ENCODE measurements around the gene HSD11B2. TPM values are rescaled to one million over a fixed set of nuclear protein-coding genes. Genes with fewer than 3 reads are reported as not detected.
A peak's percentile ranks its signal among the peaks of the same experiment; 100 is the strongest.

HSD11B2 gene
- total and polyA plus RNA-seq, 4 donors, result 0.51 to 6.7 (median 2.2) TPM

- Histone ChIP-seq H3K27ac (ENCODE audit: low read depth in 1 of 2, low read length in 2 of 2) (peak overlapping the region in 1 of 2 donors; percentile 23), H3K36me3 (ENCODE audit: control insufficient read depth in 4 of 4, insufficient read depth in 3 of 4, low read depth in 1 of 4, low read length in 3 of 4) (peaks cover 0 to 9% (median 5%) of the 10 kb centered on the region in 4 donors), H3K4me3 (ENCODE audit: low read depth in 1 of 3, low read length in 3 of 3) (no peak overlapping the region), H3K9ac (ENCODE audit: low read depth in 1 of 2, low read length in 2 of 2) (no peak overlapping the region), H3K4me1 (ENCODE audit: control insufficient read depth in 4 of 4, insufficient read depth in 4 of 4, low read length in 3 of 4) (peaks cover 20 to 64% (median 44%) of the 10 kb centered on the region in 4 donors), H3K27me3 (ENCODE audit: control insufficient read depth in 4 of 4, insufficient read depth in 4 of 4, low read length in 3 of 4) (no peaks in the 10 kb centered on the region), H3K9me3 (ENCODE audit: control insufficient read depth in 4 of 4, low read length in 3 of 4) (no peaks in the 10 kb centered on the region)
- DNase-seq (ENCODE audit: low spot score), result no peak
- no peak for TF ChIP-seq FOXA2 (IDR thresholded peaks at IDR 0.05)
- no peak for TF ChIP-seq ZBTB33 (IDR thresholded peaks at IDR 0.05)
- TF ChIP-seq EGR1 (IDR thresholded peaks at IDR 0.05; ENCODE audit: low read depth in 2 of 2), result no peak
- no peak for TF ChIP-seq JUND (IDR thresholded peaks at IDR 0.05)
- no peak for TF ChIP-seq SP1 (IDR thresholded peaks at IDR 0.05)
- no peak for TF ChIP-seq RAD21 (IDR thresholded peaks at IDR 0.05)
- TF ChIP-seq, protein P1, sequence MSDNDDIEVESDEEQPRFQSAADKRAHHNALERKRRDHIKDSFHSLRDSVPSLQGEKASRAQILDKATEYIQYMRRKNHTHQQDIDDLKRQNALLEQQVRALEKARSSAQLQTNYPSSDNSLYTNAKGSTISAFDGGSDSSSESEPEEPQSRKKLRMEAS (IDR thresholded peaks at IDR 0.05), result no peak
- TF ChIP-seq GABPA (IDR thresholded peaks at IDR 0.05 in 1 of 2, conservative IDR thresholded peaks at IDR 0.05 in 1 of 2), result no peak
- TF ChIP-seq TAF1 (conservative IDR thresholded peaks at IDR 0.05), result no peak
- no peak for TF ChIP-seq HNF4G (IDR thresholded peaks at IDR 0.05)
- no peak for TF ChIP-seq RXRA (IDR thresholded peaks at IDR 0.05)
- TF ChIP-seq HNF4A (conservative IDR thresholded peaks at IDR 0.05), result no peak
- TF ChIP-seq YY1 (IDR thresholded peaks at IDR 0.05), result no peak
- TF ChIP-seq NR2F2 (IDR thresholded peaks at IDR 0.05), result no peak
- 75% methylated on average over 2 of the region's 2 CpGs for WGBS
Measured at GRCh38 chr16:67451704-67452435, 20.9 kb downstream of the HSD11B2 start.

DNA sequence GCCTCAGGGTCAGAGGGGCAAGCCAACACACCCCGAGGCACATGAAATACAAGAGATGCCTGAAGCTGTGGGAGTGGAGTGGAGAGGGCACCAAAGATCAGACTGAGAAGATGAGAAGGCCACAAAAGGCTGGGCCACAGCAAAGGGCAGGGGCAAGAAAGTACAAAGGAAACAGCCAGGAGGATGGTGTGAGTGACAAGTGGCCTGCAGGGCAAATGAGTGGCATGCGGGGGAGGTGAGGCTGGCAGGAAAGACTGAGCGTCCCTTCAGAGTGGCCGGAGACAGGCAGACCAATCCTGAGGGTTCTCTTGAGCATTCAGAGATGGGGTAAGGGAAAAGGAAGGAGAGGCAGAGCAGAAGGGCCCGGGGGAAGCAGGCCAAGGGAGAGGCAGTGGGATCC lies 23.2 kb downstream of the HSD11B2 start:
- no peak for DNase-seq (ENCODE audit: low spot score)
- H3K4me3 ChIP-seq (ENCODE audit: low read depth in 1 of 3, low read length in 3 of 3), result no peak overlapping the region
- TF ChIP-seq, protein P1 (IDR thresholded peaks at IDR 0.05), result no peak
- TF ChIP-seq JUND (IDR thresholded peaks at IDR 0.05) (no peak), REST (IDR thresholded peaks at IDR 0.05) (no peak), FOXA2 (IDR thresholded peaks at IDR 0.05) (no peak), SP1 (IDR thresholded peaks at IDR 0.05) (no peak), NR2F2 (IDR thresholded peaks at IDR 0.05) (no peak), TAF1 (conservative IDR thresholded peaks at IDR 0.05) (no peak), RAD21 (IDR thresholded peaks at IDR 0.05) (no peak), GABPA (IDR thresholded peaks at IDR 0.05 in 1 of 2, conservative IDR thresholded peaks at IDR 0.05 in 1 of 2) (no peak), HNF4G (IDR thresholded peaks at IDR 0.05) (no peak), RXRA (IDR thresholded peaks at IDR 0.05) (no peak)
- TF ChIP-seq, protein P2, sequence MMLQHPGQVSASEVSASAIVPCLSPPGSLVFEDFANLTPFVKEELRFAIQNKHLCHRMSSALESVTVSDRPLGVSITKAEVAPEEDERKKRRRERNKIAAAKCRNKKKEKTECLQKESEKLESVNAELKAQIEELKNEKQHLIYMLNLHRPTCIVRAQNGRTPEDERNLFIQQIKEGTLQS (IDR thresholded peaks at IDR 0.05), result no peak
- TF ChIP-seq, protein P3, sequence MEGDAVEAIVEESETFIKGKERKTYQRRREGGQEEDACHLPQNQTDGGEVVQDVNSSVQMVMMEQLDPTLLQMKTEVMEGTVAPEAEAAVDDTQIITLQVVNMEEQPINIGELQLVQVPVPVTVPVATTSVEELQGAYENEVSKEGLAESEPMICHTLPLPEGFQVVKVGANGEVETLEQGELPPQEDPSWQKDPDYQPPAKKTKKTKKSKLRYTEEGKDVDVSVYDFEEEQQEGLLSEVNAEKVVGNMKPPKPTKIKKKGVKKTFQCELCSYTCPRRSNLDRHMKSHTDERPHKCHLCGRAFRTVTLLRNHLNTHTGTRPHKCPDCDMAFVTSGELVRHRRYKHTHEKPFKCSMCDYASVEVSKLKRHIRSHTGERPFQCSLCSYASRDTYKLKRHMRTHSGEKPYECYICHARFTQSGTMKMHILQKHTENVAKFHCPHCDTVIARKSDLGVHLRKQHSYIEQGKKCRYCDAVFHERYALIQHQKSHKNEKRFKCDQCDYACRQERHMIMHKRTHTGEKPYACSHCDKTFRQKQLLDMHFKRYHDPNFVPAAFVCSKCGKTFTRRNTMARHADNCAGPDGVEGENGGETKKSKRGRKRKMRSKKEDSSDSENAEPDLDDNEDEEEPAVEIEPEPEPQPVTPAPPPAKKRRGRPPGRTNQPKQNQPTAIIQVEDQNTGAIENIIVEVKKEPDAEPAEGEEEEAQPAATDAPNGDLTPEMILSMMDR (IDR thresholded peaks at IDR 0.05; ENCODE audit: low read depth, low read length, missing input control), result no peak
- peaks cover 12 to 55% (median 30%) of the 10 kb centered on the region in 4 donors for H3K4me1 ChIP-seq (ENCODE audit: control insufficient read depth in 4 of 4, insufficient read depth in 4 of 4, low read length in 3 of 4)
- H3K27ac ChIP-seq (ENCODE audit: low read depth in 1 of 2, low read length in 2 of 2), result no peak overlapping the region
- H3K36me3 ChIP-seq (ENCODE audit: control insufficient read depth in 4 of 4, insufficient read depth in 3 of 4, low read depth in 1 of 4, low read length in 3 of 4), result peaks cover 0 to 9% (median 5%) of the 10 kb centered on the region in 4 donors
- no peaks in the 10 kb centered on the region for H3K9me3 ChIP-seq (ENCODE audit: control insufficient read depth in 4 of 4, low read length in 3 of 4)
- no peaks in the 10 kb centered on the region for H3K27me3 ChIP-seq (ENCODE audit: control insufficient read depth in 4 of 4, insufficient read depth in 4 of 4, low read length in 3 of 4)
- WGBS, result 89% methylated on average over 5 of the region's 5 CpGs
- no peak overlapping the region for H3K9ac ChIP-seq (ENCODE audit: low read depth in 1 of 2, low read length in 2 of 2)
